Activated CD8-positive, alpha-beta T cell treated with anti-CD3 and anti-CD28 coated beads for 36 hours (primary cell): ENCODE results near the gene TELO2. TPM values are rescaled to one million over a fixed set of nuclear protein-coding genes. Genes with fewer than 3 reads are reported as not detected.
"Not testable (repeated sequence)": the region's sequence is repeated elsewhere in the genome, so short reads cannot be mapped to it uniquely, and the experiment has no call there.

Source experiments
- ATAC-seq: fragments of 200-7000 bp; cut with Tn5 transposase; one replicate; pipeline ENCODE4 v1.10.0; 2021; ENCODE audit warnings: mild to moderate bottlenecking, moderate library complexity
- CTCF ChIA-PET: fragments of 350-600 bp; sonication (Branson Sonifier 250); formaldehyde crosslinking; loops from one replicate; lab custom pipeline; 2021; ENCODE audit warnings: antibody characterized with exemption; lab: Charles Lee
- POLR2A ChIA-PET: fragments of 350-600 bp; sonication (Branson Sonifier 250); formaldehyde crosslinking; loops from one replicate; lab custom pipeline; 2021; ENCODE audit warnings: antibody characterized with exemption; lab: Charles Lee
- DNase-seq: peaks from one replicate; pipeline ENCODE4 v3.0.0-alpha.2; 2020
- H3K27ac Mint-ChIP-seq: one replicate; pipeline ENCODE4 v1.8.0; 2021; ENCODE audit warnings: mild to moderate bottlenecking, mixed read lengths
- H3K27me3 Mint-ChIP-seq: one replicate; pipeline ENCODE4 v1.8.0; 2021; ENCODE audit warnings: mixed read lengths
- H3K36me3 Mint-ChIP-seq: one replicate; pipeline ENCODE4 v1.8.0; 2021; ENCODE audit warnings: low read depth, mixed read lengths
- H3K4me1 Mint-ChIP-seq: one replicate; pipeline ENCODE4 v1.8.0; 2021; ENCODE audit warnings: low read depth, mixed read lengths
- H3K4me3 Mint-ChIP-seq: one replicate; pipeline ENCODE4 v1.8.0; 2021; ENCODE audit warnings: mild to moderate bottlenecking, moderate library complexity, mixed read lengths
- H3K9me3 Mint-ChIP-seq: one replicate; pipeline ENCODE4 v1.8.0; 2021; ENCODE audit warnings: mixed read lengths
- CTCF ChIP-seq: fragments of 200-600 bp; IDR thresholded peaks from one replicate; pipeline ENCODE4 v1.8.0; 2022; ENCODE audit warnings: antibody characterized with exemption, mild to moderate bottlenecking
- intact Hi-C: fragments of 100-400 bp; cut with micrococcal nuclease; formaldehyde crosslinking; loops from one replicate; pipeline ENCODE4 v1.10.0; 2022
- total RNA-seq, 2 experiments: library from RNA; stranded (reverse); gene quantifications; one replicate each; pipeline ENCODE4 v1.2.3, GENCODE V29; 2021

The TELO2 gene
- total RNA-seq, 2 experiments from 2014 or later, result 59.1 to 62.1 TPM

- H3K36me3 Mint-ChIP-seq, result no peaks in the 10 kb centered on the region
- no peaks in the 10 kb centered on the region for H3K9me3 Mint-ChIP-seq
- ATAC-seq (no peak), DNase-seq (no peak)
- TF ChIP-seq CTCF, result no peak
- CTCF ChIA-PET, result interaction anchor here (0.7 kb wide), 1 partner anchor 13 kb away, joined by 4 read pairs; no protein-coding TSS in a partner anchor
- peak overlapping the region; percentile 86 for H3K4me3 Mint-ChIP-seq
- POLR2A ChIA-PET, result interaction anchor here (1.3 kb wide), 1 partner anchor 17 kb away, joined by 6 read pairs; the partner anchor contains the start of gene TELO2
- intact Hi-C loops, result no loop called here
- peaks cover 31% of the 10 kb centered on the region for H3K4me1 Mint-ChIP-seq
- H3K27ac Mint-ChIP-seq, result peak overlapping the region; percentile 90
- no peaks in the 10 kb centered on the region for H3K27me3 Mint-ChIP-seq
Measured at GRCh38 chr16:1475552-1476114, 17.5 kb upstream of the TELO2 start.

- no peaks in the 10 kb centered on the region for H3K36me3 Mint-ChIP-seq
- no peak overlapping the region for H3K27ac Mint-ChIP-seq
- ATAC-seq (no peak), DNase-seq (no peak)
- no peaks in the 10 kb centered on the region for H3K27me3 Mint-ChIP-seq
- H3K9me3 Mint-ChIP-seq, result no peaks in the 10 kb centered on the region
- ChIA-PET POLR2A (no interaction called here), CTCF (interaction anchor here (1.4 kb wide), 1 partner anchor 113 kb away, joined by 3 read pairs; no protein-coding TSS in a partner anchor)
- H3K4me1 Mint-ChIP-seq, result peaks cover 18% of the 10 kb centered on the region
- TF ChIP-seq CTCF, result no peak
- intact Hi-C loops, result no loop called here
- no peak overlapping the region for H3K4me3 Mint-ChIP-seq
Measured at GRCh38 chr16:1477033-1477432, 16.1 kb upstream of the TELO2 start.

- H3K27me3 Mint-ChIP-seq, H3K9me3 Mint-ChIP-seq, H3K4me1 Mint-ChIP-seq, H3K4me3 Mint-ChIP-seq, ATAC-seq, H3K27ac Mint-ChIP-seq, DNase-seq, intact Hi-C loops, H3K36me3 Mint-ChIP-seq, CTCF ChIA-PET: not testable (repeated sequence)
- POLR2A ChIA-PET, result interaction anchor here (0.6 to 1.0 kb wide), 2 partner anchors 39 to 51 kb away, joined by 3 read pairs; no protein-coding TSS in a partner anchor
Measured at GRCh38 chr16:1478937-1479336, 14.2 kb upstream of the TELO2 start.

- H3K9me3 Mint-ChIP-seq, result no peaks in the 10 kb centered on the region
- H3K36me3 Mint-ChIP-seq, result no peaks in the 10 kb centered on the region
- ATAC-seq, result no peak
- no peak for TF ChIP-seq CTCF
- H3K27me3 Mint-ChIP-seq, result no peaks in the 10 kb centered on the region
- no peak overlapping the region for H3K27ac Mint-ChIP-seq
- DNase-seq, result no peak
- intact Hi-C loops, result no loop called here
- H3K4me1 Mint-ChIP-seq, result no peaks in the 10 kb centered on the region
- no peak overlapping the region for H3K4me3 Mint-ChIP-seq
- ChIA-PET CTCF (no interaction called here), POLR2A (interaction anchor here (1.0 to 1.9 kb wide), 2 partner anchors 10 to 131 kb away, joined by 3 to 7 read pairs; partner anchors contain the start of gene TELO2)
Measured at GRCh38 chr16:1481906-1482835, 11.0 kb upstream of the TELO2 start.

- H3K4me1 Mint-ChIP-seq, result no peaks in the 10 kb centered on the region
- ChIA-PET CTCF (no interaction called here), POLR2A (no interaction called here)
- DNase-seq, result no peak
- no peak overlapping the region for H3K4me3 Mint-ChIP-seq
- H3K27ac Mint-ChIP-seq, result no peak overlapping the region
- intact Hi-C loops, result no loop called here
- H3K27me3 Mint-ChIP-seq, result no peaks in the 10 kb centered on the region
- no peaks in the 10 kb centered on the region for H3K36me3 Mint-ChIP-seq
- no peak for TF ChIP-seq CTCF
- no peak for ATAC-seq
- no peaks in the 10 kb centered on the region for H3K9me3 Mint-ChIP-seq
Measured at GRCh38 chr16:1485847-1486496, 7.2 kb upstream of the TELO2 start.
